Psoas muscle (tissue), 8 donors: Measurements from ENCODE around the gene SYF2. TPM values are rescaled to one million over a fixed set of nuclear protein-coding genes. Genes with fewer than 3 reads are reported as not detected.

Experiments used
- ATAC-seq, 4 donors: fragments of 200-7000 bp; cut with Tn5 transposase; one replicate each; pipeline ENCODE4 v1.9.1; 2020; ENCODE audit warnings: moderate library complexity in 3 of 4, mild to moderate bottlenecking in 2 of 4
- DNase-seq, 2 donors: peaks; one replicate each; pipeline ENCODE4 v3.0.0-alpha.2; 2020
- H3K27ac ChIP-seq: fragments of 200-600 bp; one replicate; pipeline ENCODE4 v1.8.0; 2022
- H3K27me3 ChIP-seq, 3 donors: fragments of 200-600 bp in 1 of 3; one replicate each; pipeline versions ENCODE4 v1.6.1 to v1.8.0; 2013 to 2022; ENCODE audit warnings: low read length in 2 of 3, mild to moderate bottlenecking in 2 of 3, moderate library complexity in 1 of 3; ENCODE audit not compliant: insufficient read depth in 3 of 3
- H3K36me3 ChIP-seq, 2 donors: fragments of 200-600 bp in 1 of 2; one replicate each; pipeline versions ENCODE4 v1.6.1 to v1.8.0; 2013 to 2022; ENCODE audit warnings: low read depth in 1 of 2, mild to moderate bottlenecking in 1 of 2, moderate library complexity in 1 of 2; ENCODE audit not compliant: insufficient read depth in 1 of 2
- H3K4me1 ChIP-seq: fragments of 200-600 bp; one replicate; pipeline ENCODE4 v1.8.0; 2022
- H3K4me3 ChIP-seq: fragments of 200-600 bp; one replicate; pipeline ENCODE4 v1.8.0; 2022; ENCODE audit warnings: mild to moderate bottlenecking
- H3K9me3 ChIP-seq: fragments of 200-600 bp; one replicate; pipeline ENCODE4 v1.8.0; 2022
- CTCF ChIP-seq: fragments of 200-600 bp; IDR thresholded peaks from one replicate; pipeline ENCODE4 v1.8.0; 2022; ENCODE audit warnings: antibody characterized with exemption
- WGBS, 3 donors: extraction: QIAGEN DNeasy Blood & Tissue Kit; methylation state at CpG; one replicate each; pipeline versions ENCODE4 v1.1.6 to v1.1.7; 2013; 5-methylcytosine and 5-hydroxymethylcytosine counted together
- intact Hi-C, 2 donors: fragments of 100-400 bp; cut with DNase I; formaldehyde crosslinking; loops; one replicate each; pipeline versions ENCODE4 v1.11.0 to v1.14.2; 2022
- polyA plus RNA-seq, 3 donors: library from polyadenylated mRNA; stranded (reverse); fragments of 200-250 nt; gene quantifications; one replicate each; pipeline ENCODE4 v1.2.3, GENCODE V29; 2013
- total RNA-seq, 4 donors: library from RNA; stranded (reverse); fragmentation: NEBNext Ultra II Directional in 2 of 4; extraction: Animal tissue kit (Norgen Biotek cat#: 25700) in 2 of 4; gene quantifications; one replicate each; pipeline versions ENCODE4 v1.2.1 to v1.2.4, GENCODE V29; 2021 to 2023
- donor health status: healthy with polysubstance abuse.
- donor health status: DM: no; HTN: no; CAD: no; lungs with moderate emphysema.
- donor health status: Bipolar disorder and iron deficiency.
- donor health status: healthy.
- donor health status: DM: yes; HTN: yes; CAD: no.
- donor health status: DM: no; HTN: no; CAD: no.
- donor health status: DM: no; HTN: no; CAD: no.
- donor health status: DM: yes; HTN: yes; CAD: no.

Gene SYF2
- total and polyA plus RNA-seq, 7 donors, result 23.9 to 92.9 (median 44.5) TPM

DNA sequence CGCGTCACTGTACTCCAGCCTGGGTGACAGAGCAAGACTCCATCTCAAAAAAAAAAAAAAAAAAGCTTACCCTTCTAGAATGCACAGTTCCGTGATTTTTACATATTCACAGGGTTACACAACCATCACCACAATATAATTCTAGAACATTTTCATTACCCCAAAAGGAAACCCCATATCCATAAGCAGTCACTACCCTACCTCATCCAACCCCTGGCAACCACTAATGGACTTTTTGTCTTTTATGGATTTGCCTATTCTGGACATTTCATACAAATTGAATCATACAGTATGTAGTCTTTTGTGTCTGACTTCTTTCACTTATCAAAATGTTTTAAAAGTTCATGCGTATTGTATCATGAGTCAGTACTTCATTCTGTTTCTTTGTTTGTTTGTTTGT, 22.8 kb downstream of the SYF2 start:
- H3K9me3 ChIP-seq, result no peaks in the 10 kb centered on the region
- no peak overlapping the region for H3K4me3 ChIP-seq
- DNase-seq (no peak), ATAC-seq (no peak)
- no peak overlapping the region for H3K27ac ChIP-seq
- no peaks in the 10 kb centered on the region for H3K4me1 ChIP-seq
- 78 to 95% (median 89%) methylated on average over 2 to 4 of the region's 4 CpGs for WGBS, 3 donors
- no peak for TF ChIP-seq CTCF
- H3K36me3 ChIP-seq, result no peaks in the 10 kb centered on the region
- intact Hi-C loops, result loop anchor here in 1 of 2 donors (10.0 kb wide), 1 partner anchor 105 kb away; no protein-coding TSS in a partner anchor
- H3K27me3 ChIP-seq, result peaks cover 0 to 6% (median 2%) of the 10 kb centered on the region in 3 donors

DNA sequence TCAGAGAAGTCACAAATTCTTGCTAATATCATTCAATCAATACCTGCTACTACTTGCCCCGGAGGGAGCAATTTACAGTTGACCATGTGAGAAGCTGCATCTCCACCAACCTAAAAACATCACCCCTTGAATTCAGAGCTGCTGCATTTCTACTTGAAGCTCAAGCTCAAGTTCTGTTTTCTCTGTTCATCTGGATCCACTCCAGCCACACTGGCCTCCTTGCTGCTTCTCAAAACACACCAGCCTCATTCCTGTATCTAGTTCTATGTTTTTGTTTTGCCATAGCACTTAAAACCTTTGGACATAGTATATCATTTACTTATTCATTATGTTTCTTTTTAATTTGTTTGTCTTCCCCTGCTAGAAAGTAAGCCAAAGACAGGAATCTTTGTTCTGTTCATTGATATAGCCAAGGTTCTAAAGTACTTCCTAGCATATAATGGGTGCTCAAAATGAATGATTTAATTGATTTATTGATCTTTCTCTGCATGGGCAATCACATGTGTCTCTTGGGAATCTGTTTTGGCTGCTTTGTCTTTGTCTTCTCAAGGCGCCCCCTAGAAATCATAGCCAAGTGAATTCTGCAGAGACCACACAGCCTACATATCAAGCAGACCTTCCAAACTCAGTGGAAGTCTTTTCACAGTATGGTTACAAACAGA, 23.6 kb downstream of the SYF2 start:
- Histone ChIP-seq H3K27me3 (peaks cover 0 to 6% (median 2%) of the 10 kb centered on the region in 3 donors), H3K36me3 (no peaks in the 10 kb centered on the region), H3K4me1 (no peaks in the 10 kb centered on the region), H3K27ac (no peak overlapping the region), H3K4me3 (no peak overlapping the region), H3K9me3 (no peaks in the 10 kb centered on the region)
- 68 to 84% (median 77%) methylated on average over 2 of the region's 2 CpGs for WGBS, 3 donors
- ATAC-seq (no peak), DNase-seq (no peak)
- intact Hi-C loops, result loop anchor here in 1 of 2 donors (10.0 kb wide), 1 partner anchor 104 kb away; no protein-coding TSS in a partner anchor
- no peak for TF ChIP-seq CTCF

GRCh38 chr1:25208092-25208491, 24.2 kb downstream of the SYF2 start:
- ATAC-seq (no peak), DNase-seq (no peak)
- Histone ChIP-seq H3K4me1 (no peaks in the 10 kb centered on the region), H3K27ac (no peak overlapping the region), H3K36me3 (no peaks in the 10 kb centered on the region), H3K27me3 (peaks cover 0 to 6% (median 2%) of the 10 kb centered on the region in 3 donors), H3K9me3 (no peaks in the 10 kb centered on the region), H3K4me3 (no peak overlapping the region)
- intact Hi-C loops, result loop anchor here in 1 of 2 donors (10.0 kb wide), 1 partner anchor 103 kb away; no protein-coding TSS in a partner anchor
- no peak for TF ChIP-seq CTCF
- 59 to 73% (median 63%) methylated on average over 1 of the region's 1 CpG for WGBS, 3 donors

GRCh38 chr1:25206201-25206600, 26.1 kb downstream of the SYF2 start:
- ATAC-seq (no peak), DNase-seq (no peak)
- H3K36me3 ChIP-seq, result no peaks in the 10 kb centered on the region
- H3K9me3 ChIP-seq, result no peaks in the 10 kb centered on the region
- peaks cover 0 to 6% (median 2%) of the 10 kb centered on the region in 3 donors for H3K27me3 ChIP-seq
- no peak overlapping the region for H3K4me3 ChIP-seq
- TF ChIP-seq CTCF, result no peak
- 78 to 82% (median 80%) methylated on average over 5 of the region's 5 CpGs for WGBS, 3 donors
- intact Hi-C loops, result loop anchor here in 1 of 2 donors (10.0 kb wide), 1 partner anchor 101 kb away; no protein-coding TSS in a partner anchor
- no peaks in the 10 kb centered on the region for H3K4me1 ChIP-seq
- H3K27ac ChIP-seq, result no peak overlapping the region
